Upper lobe of left lung (tissue), 6 donors: ENCODE measurements around the gene AKAP12. TPM values are rescaled to one million over a fixed set of nuclear protein-coding genes. Genes with fewer than 3 reads are reported as not detected.
A peak's percentile ranks its signal among the peaks of the same experiment; 100 is the strongest.

Experiments
- ATAC-seq, 2 donors: fragments of 200-7000 bp; cut with Tn5 transposase; one replicate each; pipeline ENCODE4 v1.9.1; 2022; ENCODE audit warnings: mild to moderate bottlenecking in 2 of 2, moderate library complexity in 2 of 2; ENCODE audit not compliant: low FRiP score in 2 of 2
- DNase-seq, 2 donors: peaks; one replicate each; pipeline ENCODE4 v3.0.0-alpha.2; 2019 to 2020
- H3K27ac ChIP-seq, 4 donors: fragments of 200-600 bp; sonication (generic); one replicate each; pipeline ENCODE4 v1.5.1; 2016 to 2019
- H3K27me3 ChIP-seq, 4 donors: fragments of 200-600 bp; sonication (generic); one replicate each; pipeline ENCODE4 v1.5.1; 2017 to 2019
- H3K36me3 ChIP-seq, 4 donors: fragments of 200-600 bp; sonication (generic); one replicate each; pipeline ENCODE4 v1.5.1; 2016 to 2019
- H3K4me1 ChIP-seq, 4 donors: fragments of 200-600 bp; sonication (generic); one replicate each; pipeline ENCODE4 v1.5.1; 2018 to 2019
- H3K4me3 ChIP-seq, 4 donors: fragments of 200-600 bp; sonication (generic); one replicate each; pipeline ENCODE4 v1.5.1; 2017 to 2019; ENCODE audit warnings: mild to moderate bottlenecking in 2 of 4, moderate library complexity in 1 of 4
- H3K9me3 ChIP-seq, 4 donors: fragments of 200-600 bp; sonication (generic); one replicate each; pipeline ENCODE4 v1.5.1; 2018 to 2019
- EP300 ChIP-seq, 4 donors: sonication (generic); formaldehyde crosslinking; IDR thresholded peaks; one replicate each; pipeline ENCODE4 v1.5.1; 2017; ENCODE audit warnings: antibody characterized with exemption in 4 of 4, control low read depth in 2 of 4
- POLR2A ChIP-seq, 4 donors: fragments of 450-650 bp; IDR thresholded peaks; one replicate each; pipeline ENCODE4 v1.5.1; 2016 to 2017; ENCODE audit warnings: antibody characterized with exemption in 4 of 4, mild to moderate bottlenecking in 2 of 4
- POLR2AphosphoS5 ChIP-seq, 2 donors: sonication (generic); formaldehyde crosslinking; IDR thresholded peaks; one replicate each; pipeline ENCODE4 v1.5.1; 2017; ENCODE audit warnings: antibody characterized with exemption in 2 of 2
- WGBS, 2 donors: methylation state at CpG; one replicate each; pipeline ENCODE4 v1.1.5; 2017 to 2018; 5-methylcytosine and 5-hydroxymethylcytosine counted together
- total RNA-seq, 6 donors: library from RNA; depleted of rRNA in 4 of 6; stranded (reverse); fragments of >200 nt in 4 of 6; gene quantifications; one replicate each; pipeline versions ENCODE4 v1.1.0 to v1.2.1, GENCODE V29; 2016 to 2021
- TF ChIP-seq, protein P1 (sequence below), 6 experiments: fragments of 450-650 bp in 4 of 6; fragments of 200-600 bp in 2 of 6; sonication (generic) in 2 of 6; IDR thresholded peaks; one replicate each; pipeline ENCODE4 v1.5.1; 2016 to 2019; ENCODE audit warnings: antibody characterized with exemption in 6 of 6
- donor health status: DM: no; HTN: no; CAD: no; lungs with moderate emphysema.
- donor health status: DM: no; HTN: yes; CAD: no; lungs with severe emphysema.

Gene AKAP12
- total RNA-seq, 6 donors from 2014 or later = 17.7 to 67.7 (median 37.7) TPM

DNA sequence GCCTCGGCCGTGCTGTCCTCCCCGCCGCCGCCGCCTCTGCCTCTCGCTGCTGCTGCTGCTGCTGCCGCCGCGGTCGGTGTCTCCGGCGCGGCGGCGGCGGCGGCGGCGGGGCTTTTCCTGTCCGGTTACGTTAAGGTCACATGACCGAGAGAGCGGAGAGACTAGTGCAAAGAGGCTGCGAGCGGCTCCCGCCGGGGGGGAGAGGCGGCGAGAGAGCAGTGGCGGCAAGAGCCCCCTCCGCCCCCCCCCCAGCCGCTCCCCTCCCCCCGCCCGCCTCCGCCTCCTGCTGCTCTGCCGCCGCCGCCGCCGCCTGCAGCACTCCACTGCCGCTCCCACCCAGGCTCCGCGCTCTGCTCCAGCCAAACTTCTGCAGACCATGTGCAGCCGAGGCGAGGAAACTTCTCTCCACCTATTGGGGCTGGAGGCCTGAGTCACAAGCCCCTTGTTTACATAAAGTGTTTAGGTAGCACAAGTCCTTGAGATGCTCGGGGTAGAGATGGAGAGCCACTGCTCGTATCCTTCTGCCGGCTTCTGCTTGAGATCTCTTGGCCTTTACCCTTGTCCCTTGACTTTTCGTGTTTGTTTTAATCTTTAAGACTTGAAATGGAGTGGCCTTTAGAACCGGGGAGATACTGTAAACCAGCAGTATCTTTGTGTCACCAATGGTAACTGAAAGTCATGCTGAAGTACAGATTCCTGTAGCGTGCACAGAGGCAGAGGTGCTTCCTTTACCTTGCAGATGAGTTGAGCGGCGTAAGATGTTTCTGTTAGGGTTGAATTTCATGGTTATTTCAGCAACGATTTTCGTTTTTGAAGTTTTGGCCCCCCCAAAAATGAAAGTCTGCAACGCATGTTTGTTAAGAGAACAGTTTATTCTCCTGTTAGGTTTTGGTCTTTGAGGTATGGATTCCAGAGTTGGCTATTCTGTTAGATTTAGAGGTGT, 152.0 kb downstream of the AKAP12 start, which contains the start of gene ZBTB2:
TSS of gene ZBTB2 (minus strand) at position 89 of the 943 bp plus-strand sequence. CDS start 17,922 bp downstream, outside the sequence.
- H3K4me1 ChIP-seq = peaks cover 41 to 50% (median 43%) of the 10 kb centered on the region in 4 donors
- 0 to 1% methylated on average over 18 to 32 of the region's 57 CpGs for WGBS, 2 donors
- H3K4me3 ChIP-seq = peak within 1 kb of the TSS; percentile 97 to 98 (median 98)
- ATAC-seq (peak; percentile 18 to 28), DNase-seq (peak; percentile 84 to 94)
- H3K27me3 ChIP-seq = no peaks in the 10 kb centered on the region
- TF ChIP-seq POLR2A (IDR thresholded peaks at IDR 0.05) (peak in 2 of 4 donors; percentile 26 to 35), POLR2AphosphoS5 (IDR thresholded peaks at IDR 0.05) (no peak)
- H3K9me3 ChIP-seq = no peaks in the 10 kb centered on the region
- H3K27ac ChIP-seq = peak within 1 kb of the TSS; percentile 98 to 100 (median 100)
- H3K36me3 ChIP-seq = no peaks in the 10 kb centered on the region

DNA sequence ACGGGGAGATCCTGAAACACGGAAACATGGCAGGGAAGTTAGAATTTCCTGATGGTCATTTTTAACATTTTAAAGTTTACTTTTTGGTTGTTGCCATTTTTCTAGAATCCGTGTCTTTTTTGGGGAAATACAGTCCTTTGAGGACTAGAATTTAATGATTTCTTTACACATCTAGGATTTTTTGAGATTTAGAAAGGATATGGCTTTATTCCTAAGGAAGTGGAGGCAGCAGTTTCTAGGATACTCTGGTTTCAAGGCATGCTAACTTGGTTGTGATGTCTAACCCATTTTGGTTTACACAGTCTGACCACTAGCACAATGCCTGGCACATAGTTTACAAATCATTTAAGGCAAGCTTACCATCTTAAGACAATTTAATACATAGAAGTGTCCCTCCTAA, 152.7 kb downstream of the AKAP12 start:
- ATAC-seq = no peak
- DNase-seq = no peak
- 3 to 5% methylated on average over 3 of the region's 3 CpGs for WGBS, 2 donors
- TF ChIP-seq POLR2A (IDR thresholded peaks at IDR 0.05) (no peak), EP300 (IDR thresholded peaks at IDR 0.05) (no peak), POLR2AphosphoS5 (IDR thresholded peaks at IDR 0.05) (no peak)
- TF ChIP-seq, protein P1, sequence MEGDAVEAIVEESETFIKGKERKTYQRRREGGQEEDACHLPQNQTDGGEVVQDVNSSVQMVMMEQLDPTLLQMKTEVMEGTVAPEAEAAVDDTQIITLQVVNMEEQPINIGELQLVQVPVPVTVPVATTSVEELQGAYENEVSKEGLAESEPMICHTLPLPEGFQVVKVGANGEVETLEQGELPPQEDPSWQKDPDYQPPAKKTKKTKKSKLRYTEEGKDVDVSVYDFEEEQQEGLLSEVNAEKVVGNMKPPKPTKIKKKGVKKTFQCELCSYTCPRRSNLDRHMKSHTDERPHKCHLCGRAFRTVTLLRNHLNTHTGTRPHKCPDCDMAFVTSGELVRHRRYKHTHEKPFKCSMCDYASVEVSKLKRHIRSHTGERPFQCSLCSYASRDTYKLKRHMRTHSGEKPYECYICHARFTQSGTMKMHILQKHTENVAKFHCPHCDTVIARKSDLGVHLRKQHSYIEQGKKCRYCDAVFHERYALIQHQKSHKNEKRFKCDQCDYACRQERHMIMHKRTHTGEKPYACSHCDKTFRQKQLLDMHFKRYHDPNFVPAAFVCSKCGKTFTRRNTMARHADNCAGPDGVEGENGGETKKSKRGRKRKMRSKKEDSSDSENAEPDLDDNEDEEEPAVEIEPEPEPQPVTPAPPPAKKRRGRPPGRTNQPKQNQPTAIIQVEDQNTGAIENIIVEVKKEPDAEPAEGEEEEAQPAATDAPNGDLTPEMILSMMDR (IDR thresholded peaks at IDR 0.05) = no peak
- Histone ChIP-seq H3K4me1 (peaks cover 41 to 55% (median 46%) of the 10 kb centered on the region in 4 donors), H3K4me3 (peak overlapping the region; percentile 97 to 98 (median 98)), H3K27me3 (no peaks in the 10 kb centered on the region), H3K9me3 (no peaks in the 10 kb centered on the region), H3K27ac (peak overlapping the region in 3 of 4 donors; percentile 99 to 100 (median 100)), H3K36me3 (no peaks in the 10 kb centered on the region)

DNA sequence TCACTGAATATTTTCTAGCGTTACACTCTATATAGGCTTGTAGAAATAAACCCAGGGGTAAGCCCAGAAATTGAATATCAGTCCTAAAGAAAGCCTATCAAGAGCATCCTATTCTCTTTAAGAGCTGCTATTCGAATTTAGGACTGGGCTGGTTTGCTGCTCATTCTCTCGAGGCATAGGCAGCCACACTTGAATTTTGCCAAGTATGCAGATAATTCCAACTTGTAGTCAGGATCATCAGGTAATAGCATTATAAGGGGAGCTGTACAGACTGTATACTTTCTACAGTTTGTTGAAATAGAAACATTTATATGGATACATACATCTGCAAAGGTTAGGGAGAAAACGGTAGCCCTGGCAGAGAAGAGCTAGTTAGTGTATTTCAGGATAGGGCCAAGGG, 153.6 kb downstream of the AKAP12 start:
- no peak for DNase-seq
- 63 to 64% methylated on average over 4 of the region's 4 CpGs for WGBS, 2 donors
- Histone ChIP-seq H3K27ac (no peak overlapping the region), H3K4me3 (no peak overlapping the region), H3K36me3 (no peaks in the 10 kb centered on the region), H3K4me1 (peaks cover 38 to 56% (median 39%) of the 10 kb centered on the region in 4 donors), H3K27me3 (no peaks in the 10 kb centered on the region), H3K9me3 (no peaks in the 10 kb centered on the region)
- no peak for ATAC-seq
- TF ChIP-seq, protein P1 (IDR thresholded peaks at IDR 0.05) = no peak
- no peak for TF ChIP-seq POLR2A (IDR thresholded peaks at IDR 0.05)

DNA sequence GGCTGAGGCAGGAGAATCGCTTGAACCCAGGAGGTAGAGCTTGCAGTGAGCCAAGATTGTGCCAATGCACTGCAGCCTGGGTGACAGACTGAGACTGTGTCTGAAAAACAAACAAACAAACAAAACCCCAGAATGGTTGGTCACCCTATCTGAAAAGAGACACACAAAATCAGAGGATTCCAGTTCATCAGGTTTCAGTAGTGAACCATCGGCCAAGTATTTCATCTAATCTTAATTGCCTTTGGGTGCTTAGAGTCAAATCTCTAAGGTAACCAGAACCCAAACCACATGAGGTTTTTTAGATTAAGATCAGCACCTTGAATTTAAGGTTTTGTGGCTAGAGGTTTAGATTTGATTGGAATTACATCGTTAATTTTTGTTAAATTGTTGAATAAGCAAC, 159.9 kb downstream of the AKAP12 start:
- no peaks in the 10 kb centered on the region for H3K9me3 ChIP-seq
- TF ChIP-seq POLR2AphosphoS5 (IDR thresholded peaks at IDR 0.05) (no peak), POLR2A (IDR thresholded peaks at IDR 0.05) (no peak), EP300 (IDR thresholded peaks at IDR 0.05) (no peak)
- TF ChIP-seq, protein P1 (IDR thresholded peaks at IDR 0.05) = no peak
- peaks cover 7 to 18% (median 14%) of the 10 kb centered on the region in 4 donors for H3K4me1 ChIP-seq
- peaks cover 0 to 11% (median 4%) of the 10 kb centered on the region in 4 donors for H3K36me3 ChIP-seq
- ATAC-seq = no peak
- H3K27ac ChIP-seq = no peak overlapping the region
- no peak for DNase-seq
- H3K27me3 ChIP-seq = no peaks in the 10 kb centered on the region
- WGBS, 2 donors = 75 to 85% methylated on average over 3 of the region's 3 CpGs
- no peak overlapping the region for H3K4me3 ChIP-seq

DNA sequence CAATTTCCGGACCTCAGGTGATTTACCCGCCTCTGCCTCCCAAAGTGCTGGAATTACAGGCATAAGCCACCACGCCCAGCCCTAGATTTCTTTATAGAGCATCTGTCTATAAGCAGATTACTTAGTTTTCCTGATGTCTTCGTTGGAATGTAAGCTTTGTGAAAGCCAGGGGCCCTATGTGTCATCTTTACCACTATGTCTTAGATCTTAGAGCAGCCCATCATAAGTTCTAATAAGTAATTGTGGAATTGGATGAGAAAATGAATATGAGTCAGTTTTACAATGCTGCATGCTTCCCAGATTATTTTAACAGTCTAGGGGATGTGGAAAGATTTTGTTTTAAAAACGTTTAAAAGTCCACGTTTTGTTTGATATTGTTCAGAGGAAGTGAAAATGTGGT, 160.7 kb downstream of the AKAP12 start:
- Histone ChIP-seq H3K36me3 (peaks cover 0 to 19% (median 7%) of the 10 kb centered on the region in 4 donors), H3K27me3 (no peaks in the 10 kb centered on the region), H3K9me3 (no peaks in the 10 kb centered on the region), H3K4me1 (peaks cover 7 to 15% (median 10%) of the 10 kb centered on the region in 4 donors), H3K4me3 (no peak overlapping the region), H3K27ac (no peak overlapping the region)
- DNase-seq (no peak), ATAC-seq (no peak)
- no peak for TF ChIP-seq POLR2A (IDR thresholded peaks at IDR 0.05)
- no peak for TF ChIP-seq POLR2AphosphoS5 (IDR thresholded peaks at IDR 0.05)
- TF ChIP-seq, protein P1 (IDR thresholded peaks at IDR 0.05) = no peak
- TF ChIP-seq EP300 (IDR thresholded peaks at IDR 0.05) = no peak
- 59 to 77% methylated on average over 5 to 6 of the region's 6 CpGs for WGBS, 2 donors
